SKM-1 (cell line): ENCODE results near the gene DPYD.
"Not testable (repeated sequence)": the region's sequence is repeated elsewhere in the genome, so short reads cannot be mapped to it uniquely, and the experiment has no call there.

ENCODE experiments used
- DNase-seq: peaks from one replicate; lab custom pipeline; 2025; ENCODE audit not compliant: unreplicated experiment; lab: John Stamatoyannopoulos, UW

Gene DPYD

GRCh38 chr1:97379387-97380075 lies 541.3 kb downstream of the DPYD start:
- no peak for DNase-seq

- DNase-seq: no peak
Measured at GRCh38 chr1:97378596-97378995, 542.2 kb downstream of the DPYD start.

GRCh38 chr1:97377432-97378034 lies 543.3 kb downstream of the DPYD start:
- no peak for DNase-seq

- no peak for DNase-seq
Measured at GRCh38 chr1:97373000-97373399, 547.8 kb downstream of the DPYD start.

GRCh38 chr1:97372531-97372930 lies 548.3 kb downstream of the DPYD start:
- no peak for DNase-seq

- DNase-seq: no peak
Measured at GRCh38 chr1:97368296-97368695, 552.5 kb downstream of the DPYD start.

GRCh38 chr1:97366984-97367383 lies 553.9 kb downstream of the DPYD start:
- no peak for DNase-seq

GRCh38 chr1:97365026-97365425 lies 555.8 kb downstream of the DPYD start:
- DNase-seq: no peak

GRCh38 chr1:97364086-97364485 lies 556.7 kb downstream of the DPYD start:
- DNase-seq: no peak

GRCh38 chr1:97356309-97356708 lies 564.5 kb downstream of the DPYD start:
- DNase-seq: no peak

GRCh38 chr1:97352936-97353382 lies 567.9 kb downstream of the DPYD start:
- no peak for DNase-seq

GRCh38 chr1:97351846-97352245 lies 569.0 kb downstream of the DPYD start:
- no peak for DNase-seq

- DNase-seq: no peak
Measured at GRCh38 chr1:97350662-97351061, 570.2 kb downstream of the DPYD start.

GRCh38 chr1:97350241-97350640 lies 570.6 kb downstream of the DPYD start:
- no peak for DNase-seq

- DNase-seq: not testable (repeated sequence)
Measured at GRCh38 chr1:97349794-97350193, 571.0 kb downstream of the DPYD start.

- no peak for DNase-seq
Measured at GRCh38 chr1:97348599-97349265, 572.1 kb downstream of the DPYD start.

- no peak for DNase-seq
Measured at GRCh38 chr1:97340951-97341350, 579.9 kb downstream of the DPYD start.

GRCh38 chr1:97338347-97338746 lies 582.5 kb downstream of the DPYD start:
- no peak for DNase-seq

GRCh38 chr1:97337250-97338030 lies 583.4 kb downstream of the DPYD start:
- no peak for DNase-seq

GRCh38 chr1:97334454-97334853 lies 586.4 kb downstream of the DPYD start:
- no peak for DNase-seq

GRCh38 chr1:97332716-97333115 lies 588.1 kb downstream of the DPYD start:
- no peak for DNase-seq

GRCh38 chr1:97331165-97331564 lies 589.7 kb downstream of the DPYD start:
- no peak for DNase-seq
